Measurements from ENCODE around the gene SPIN1.

DNA sequence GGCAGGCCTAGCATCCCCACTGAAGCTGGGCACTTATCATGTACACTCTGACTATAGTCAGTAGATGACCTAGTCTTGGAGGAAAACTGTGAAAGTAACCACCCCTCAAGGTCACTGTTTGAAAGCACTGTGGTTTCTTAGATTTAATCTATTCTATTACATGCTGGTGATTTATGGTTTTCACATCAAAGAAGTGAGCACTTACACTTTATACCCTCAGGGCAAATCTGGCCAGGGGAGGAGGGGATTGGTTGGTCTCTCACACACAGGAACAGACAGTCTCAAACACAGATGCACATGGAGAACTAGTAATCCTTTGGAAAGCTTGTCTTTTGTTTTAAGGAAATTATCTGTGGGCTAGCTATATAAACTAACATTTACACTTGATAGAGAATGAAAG is 17.9 kb upstream of the SPIN1 start:
- TF ChIP-seq, protein P1, sequence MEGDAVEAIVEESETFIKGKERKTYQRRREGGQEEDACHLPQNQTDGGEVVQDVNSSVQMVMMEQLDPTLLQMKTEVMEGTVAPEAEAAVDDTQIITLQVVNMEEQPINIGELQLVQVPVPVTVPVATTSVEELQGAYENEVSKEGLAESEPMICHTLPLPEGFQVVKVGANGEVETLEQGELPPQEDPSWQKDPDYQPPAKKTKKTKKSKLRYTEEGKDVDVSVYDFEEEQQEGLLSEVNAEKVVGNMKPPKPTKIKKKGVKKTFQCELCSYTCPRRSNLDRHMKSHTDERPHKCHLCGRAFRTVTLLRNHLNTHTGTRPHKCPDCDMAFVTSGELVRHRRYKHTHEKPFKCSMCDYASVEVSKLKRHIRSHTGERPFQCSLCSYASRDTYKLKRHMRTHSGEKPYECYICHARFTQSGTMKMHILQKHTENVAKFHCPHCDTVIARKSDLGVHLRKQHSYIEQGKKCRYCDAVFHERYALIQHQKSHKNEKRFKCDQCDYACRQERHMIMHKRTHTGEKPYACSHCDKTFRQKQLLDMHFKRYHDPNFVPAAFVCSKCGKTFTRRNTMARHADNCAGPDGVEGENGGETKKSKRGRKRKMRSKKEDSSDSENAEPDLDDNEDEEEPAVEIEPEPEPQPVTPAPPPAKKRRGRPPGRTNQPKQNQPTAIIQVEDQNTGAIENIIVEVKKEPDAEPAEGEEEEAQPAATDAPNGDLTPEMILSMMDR (IDR thresholded peaks at IDR 0.05): no peak
- TF ChIP-seq POLR2A (IDR thresholded peaks at IDR 0.05): no peak
